DND-41 (cell line): ENCODE results near the gene EIF4ENIF1.

Experiments used
- CTCF ChIP-seq: IDR thresholded peaks from 2 replicates; pipeline ENCODE4 v1.5.1; 2012; ENCODE audit warnings: borderline replicate concordance, low read length, moderate library complexity, mild to moderate bottlenecking; ENCODE audit not compliant: poor library complexity, severe bottlenecking; ENCODE audit errors: extremely low read depth
- EZH2 ChIP-seq: IDR thresholded peaks from 3 replicates; pipeline ENCODE4 v1.6.1; 2012; ENCODE audit warnings: borderline replicate concordance, low read depth, mild to moderate bottlenecking, moderate library complexity, low read length, inconsistent platforms; ENCODE audit not compliant: severe bottlenecking

- TF ChIP-seq CTCF (no peak), EZH2 (no peak)
These were observed 8.5 kb downstream of the EIF4ENIF1 start for GRCh38 chr22:31481129-31481528.
